Thoracic aorta (tissue), 2 donors: ENCODE data around the gene NECTIN1. TPM values are rescaled to one million over a fixed set of nuclear protein-coding genes. Genes with fewer than 3 reads are reported as not detected.
A peak's percentile ranks its signal among the peaks of the same experiment; 100 is the strongest.

Source experiments
- ATAC-seq: fragments of 150-250 bp; one replicate; pipeline ENCODE4 v1.8.0; 2017; ENCODE audit warnings: low read depth; ENCODE audit not compliant: insufficient number of reproducible peaks, low FRiP score
- DNase-seq: peaks from one replicate; pipeline ENCODE4 v3.0.0-alpha.2; 2020; ENCODE audit warnings: low spot score
- H3K27ac ChIP-seq, 2 donors: fragments of 200-600 bp; sonication (generic); 1 replicate in 1 of 2; 2 replicates in 1 of 2; pipeline ENCODE4 v1.5.1; 2016; ENCODE audit warnings: mild to moderate bottlenecking in 2 of 2, moderate library complexity in 2 of 2
- H3K27me3 ChIP-seq: fragments of 200-600 bp; sonication (generic); replicated peaks from 2 replicates; pipeline ENCODE4 v1.6.0; 2016; ENCODE audit warnings: mild to moderate bottlenecking; ENCODE audit not compliant: insufficient read depth
- H3K36me3 ChIP-seq: fragments of 200-600 bp; sonication (generic); one replicate; pipeline ENCODE4 v1.5.1; 2016
- H3K4me1 ChIP-seq, 2 donors: fragments of 200-600 bp; sonication (generic); 1 replicate in 1 of 2; 2 replicates in 1 of 2; pipeline versions ENCODE4 v1.5.1 to v1.6.0; 2016; ENCODE audit warnings: low read depth in 2 of 2, mild to moderate bottlenecking in 1 of 2; ENCODE audit not compliant: control insufficient read depth in 1 of 2
- H3K4me3 ChIP-seq: fragments of 200-600 bp; sonication (generic); 2 replicates; pipeline ENCODE4 v1.5.1; 2016; ENCODE audit warnings: mild to moderate bottlenecking
- H3K9me3 ChIP-seq: fragments of 200-600 bp; sonication (generic); 2 replicates; pipeline ENCODE4 v1.5.1; 2016
- CTCF ChIP-seq: fragments of 200-600 bp; sonication (generic); IDR thresholded peaks from one replicate; pipeline ENCODE4 v1.5.1; 2019; ENCODE audit warnings: antibody characterized with exemption
- total RNA-seq, 2 donors: library from RNA; depleted of rRNA; stranded (reverse); fragments of >200 nt; gene quantifications; one replicate each; pipeline versions ENCODE4 v1.1.0 to v1.2.3, GENCODE V29; 2016

The NECTIN1 gene
- total RNA-seq, 2 donors from 2014 or later, result 4.2 to 4.4 TPM

GRCh38 chr11:119592642-119593041, 136.4 kb downstream of the NECTIN1 start:
- peaks cover 4 to 5% of the 10 kb centered on the region in 2 donors for H3K4me1 ChIP-seq
- DNase-seq (no peak), ATAC-seq (no peak)
- TF ChIP-seq CTCF, result no peak
- peak overlapping the region; percentile 39 for H3K4me3 ChIP-seq
- no peaks in the 10 kb centered on the region for H3K27me3 ChIP-seq
- no peaks in the 10 kb centered on the region for H3K36me3 ChIP-seq
- H3K9me3 ChIP-seq, result no peaks in the 10 kb centered on the region
- H3K27ac ChIP-seq, result no peak overlapping the region

GRCh38 chr11:119591836-119592310, 137.1 kb downstream of the NECTIN1 start:
- Histone ChIP-seq H3K27me3 (no peaks in the 10 kb centered on the region), H3K27ac (no peak overlapping the region)

GRCh38 chr11:119590651-119591351, 138.2 kb downstream of the NECTIN1 start:
- no peak for DNase-seq
- Histone ChIP-seq H3K9me3 (no peaks in the 10 kb centered on the region), H3K36me3 (no peaks in the 10 kb centered on the region), H3K4me1 (peaks cover 4 to 5% of the 10 kb centered on the region in 2 donors), H3K4me3 (no peak overlapping the region), H3K27ac (no peak overlapping the region), H3K27me3 (no peaks in the 10 kb centered on the region)
- no peak for TF ChIP-seq CTCF
- ATAC-seq, result no peak

More at GRCh38 chr11:119591836-119592310, 137.1 kb downstream of the NECTIN1 start:
- ATAC-seq (no peak), DNase-seq (no peak)
- Histone ChIP-seq H3K4me3 (no peak overlapping the region), H3K36me3 (no peaks in the 10 kb centered on the region), H3K4me1 (peaks cover 4 to 5% of the 10 kb centered on the region in 2 donors), H3K9me3 (no peaks in the 10 kb centered on the region)
- TF ChIP-seq CTCF, result no peak

GRCh38 chr11:119589001-119589400, 140.0 kb downstream of the NECTIN1 start:
- H3K36me3 ChIP-seq, result no peaks in the 10 kb centered on the region
- H3K27me3 ChIP-seq, result no peaks in the 10 kb centered on the region
- no peak overlapping the region for H3K4me3 ChIP-seq
- TF ChIP-seq CTCF, result no peak
- DNase-seq (no peak), ATAC-seq (no peak)
- no peaks in the 10 kb centered on the region for H3K9me3 ChIP-seq
- H3K4me1 ChIP-seq, result peaks cover 11 to 18% of the 10 kb centered on the region in 2 donors
- no peak overlapping the region for H3K27ac ChIP-seq
